Effector memory CD4-positive, alpha-beta T cell (primary cell): Measurements from ENCODE around the gene AGPAT3.
A peak's percentile ranks its signal among the peaks of the same experiment; 100 is the strongest.

Source experiments
- DNase-seq, 3 donors: peaks; one replicate each; pipeline ENCODE4 v3.0.0-alpha.2; 2020
- H3K27ac ChIP-seq: 2 replicates; pipeline ENCODE4 v1.7.0; 2013; ENCODE audit warnings: mild to moderate bottlenecking, low read length, moderate library complexity; ENCODE audit not compliant: insufficient read depth, poor library complexity, severe bottlenecking
- H3K27me3 ChIP-seq: replicated peaks from 2 replicates; pipeline ENCODE4 v1.7.0; 2013; ENCODE audit warnings: mild to moderate bottlenecking, low read length; ENCODE audit not compliant: insufficient read depth, control insufficient read depth, poor library complexity, severe bottlenecking
- H3K36me3 ChIP-seq: 2 replicates; pipeline ENCODE4 v1.7.0; 2013; ENCODE audit warnings: mild to moderate bottlenecking, low read length, moderate library complexity; ENCODE audit not compliant: control insufficient read depth, insufficient read depth
- H3K4me1 ChIP-seq: 2 replicates; pipeline ENCODE4 v1.7.0; 2013; ENCODE audit warnings: low read length, mild to moderate bottlenecking; ENCODE audit not compliant: control insufficient read depth, insufficient read depth, poor library complexity, severe bottlenecking
- H3K4me3 ChIP-seq: 2 replicates; pipeline ENCODE4 v1.7.0; 2013; ENCODE audit warnings: low read length, low read depth, mild to moderate bottlenecking; ENCODE audit not compliant: insufficient read depth, poor library complexity, severe bottlenecking
- H3K9me3 ChIP-seq: 2 replicates; pipeline ENCODE4 v1.7.0; 2013; ENCODE audit warnings: mild to moderate bottlenecking, low read length, moderate library complexity; ENCODE audit not compliant: control insufficient read depth

Gene AGPAT3

DNA sequence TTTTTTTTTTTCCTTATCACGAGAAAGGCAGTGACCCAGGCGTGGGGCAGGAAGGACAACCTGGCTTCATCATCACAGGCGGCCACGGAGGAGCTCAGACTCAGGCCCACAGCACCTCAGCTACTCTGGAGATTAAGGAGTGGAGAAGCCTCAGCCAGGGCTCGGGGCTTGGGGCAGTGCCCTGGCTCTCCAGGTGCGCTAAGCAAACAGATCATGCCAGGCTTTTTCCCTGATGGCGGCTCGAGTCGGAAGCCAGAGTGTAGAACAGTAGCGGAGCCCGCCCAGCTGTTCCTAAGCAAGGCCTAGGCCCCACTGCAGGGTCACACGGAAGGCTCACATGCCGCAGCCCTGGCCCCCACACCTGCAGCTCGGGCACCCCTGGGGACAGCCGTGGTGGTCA is 70.7 kb downstream of the AGPAT3 start:
- peaks cover 9% of the 10 kb centered on the region for H3K4me1 ChIP-seq
- DNase-seq = no peak
- no peaks in the 10 kb centered on the region for H3K27me3 ChIP-seq
- H3K9me3 ChIP-seq = no peaks in the 10 kb centered on the region
- H3K4me3 ChIP-seq = no peak overlapping the region
- H3K36me3 ChIP-seq = peaks cover 4% of the 10 kb centered on the region
- H3K27ac ChIP-seq = no peak overlapping the region

DNA sequence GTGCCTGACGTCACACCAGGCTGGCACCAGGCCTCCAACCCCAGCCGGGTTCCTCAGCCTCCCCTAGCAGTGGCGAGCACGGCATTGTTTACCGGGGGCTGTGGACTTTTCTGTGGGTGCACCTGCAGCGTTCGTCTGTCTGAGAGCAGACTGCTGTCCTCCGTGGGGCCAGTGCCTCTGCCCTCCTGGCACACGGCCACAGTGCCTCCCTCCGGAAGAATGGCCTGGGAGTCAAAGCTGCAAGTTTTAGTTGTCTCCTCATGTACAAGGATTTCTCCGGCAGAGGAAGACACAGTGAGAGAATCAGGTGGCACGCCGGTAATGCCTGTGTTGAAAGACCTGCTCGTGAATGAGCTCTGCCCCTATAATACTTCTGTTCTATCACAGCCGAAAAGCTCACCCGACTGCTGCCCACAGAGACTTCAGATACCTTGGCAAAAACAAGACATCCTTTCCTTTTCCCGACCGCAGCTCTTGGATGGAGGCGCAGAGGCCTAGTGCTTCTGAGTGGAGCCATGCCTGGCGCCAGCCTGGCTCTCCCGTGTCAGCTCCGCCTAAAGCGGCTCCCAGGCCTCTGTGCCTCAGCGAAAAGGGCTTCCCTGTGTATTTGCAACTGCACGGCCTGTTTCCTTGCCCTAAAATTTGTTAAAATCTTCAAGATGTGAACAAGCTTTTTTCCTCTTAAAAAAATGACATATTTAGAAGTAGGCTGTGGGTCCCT is 71.4 kb downstream of the AGPAT3 start:
- Histone ChIP-seq H3K9me3 (no peaks in the 10 kb centered on the region), H3K4me3 (no peak overlapping the region), H3K27me3 (no peaks in the 10 kb centered on the region), H3K27ac (no peak overlapping the region), H3K36me3 (peaks cover 4% of the 10 kb centered on the region), H3K4me1 (peaks cover 9% of the 10 kb centered on the region)
- DNase-seq = no peak

DNA sequence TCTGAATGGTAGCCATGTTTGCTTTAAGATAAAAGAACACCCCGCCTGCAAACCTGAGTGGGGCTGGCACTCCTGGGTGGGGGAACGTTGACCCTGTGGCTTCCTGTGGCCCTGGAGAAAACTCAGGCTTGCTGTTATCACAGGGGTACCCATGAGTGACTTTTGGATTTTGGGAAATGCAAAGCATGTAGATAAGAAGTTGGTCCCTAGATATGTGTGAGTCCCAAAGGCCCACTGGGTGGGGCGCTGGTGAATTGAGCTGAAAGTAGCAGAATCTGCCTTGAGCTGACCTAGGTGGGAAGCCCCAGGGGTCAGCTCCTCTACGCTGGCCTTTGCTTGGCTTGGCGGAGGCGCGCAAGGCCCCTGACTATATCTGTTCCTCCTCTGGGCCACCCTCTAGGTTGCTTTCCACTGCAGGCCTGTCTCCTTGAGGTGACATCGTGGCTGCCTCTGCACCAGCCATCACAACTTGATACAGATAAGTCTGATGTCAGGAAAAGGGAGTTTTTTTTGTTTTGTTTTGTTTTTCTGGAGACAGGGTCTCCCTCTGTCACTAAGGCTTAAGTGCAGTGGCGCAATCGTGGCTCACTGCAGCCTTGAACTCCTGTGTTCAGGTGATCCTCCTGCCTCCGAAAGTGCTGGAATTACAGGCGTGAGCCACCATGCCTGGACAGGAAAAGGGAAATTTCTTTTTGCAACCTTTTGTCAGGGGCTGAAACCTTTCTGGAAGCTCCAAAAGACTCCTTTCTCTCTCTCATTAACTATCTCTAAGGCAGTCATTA is 72.2 kb downstream of the AGPAT3 start:
- DNase-seq = no peak
- H3K27ac ChIP-seq = no peak overlapping the region
- H3K9me3 ChIP-seq = no peaks in the 10 kb centered on the region
- H3K4me3 ChIP-seq = no peak overlapping the region
- peaks cover 4% of the 10 kb centered on the region for H3K36me3 ChIP-seq
- peaks cover 9% of the 10 kb centered on the region for H3K4me1 ChIP-seq
- no peaks in the 10 kb centered on the region for H3K27me3 ChIP-seq

DNA sequence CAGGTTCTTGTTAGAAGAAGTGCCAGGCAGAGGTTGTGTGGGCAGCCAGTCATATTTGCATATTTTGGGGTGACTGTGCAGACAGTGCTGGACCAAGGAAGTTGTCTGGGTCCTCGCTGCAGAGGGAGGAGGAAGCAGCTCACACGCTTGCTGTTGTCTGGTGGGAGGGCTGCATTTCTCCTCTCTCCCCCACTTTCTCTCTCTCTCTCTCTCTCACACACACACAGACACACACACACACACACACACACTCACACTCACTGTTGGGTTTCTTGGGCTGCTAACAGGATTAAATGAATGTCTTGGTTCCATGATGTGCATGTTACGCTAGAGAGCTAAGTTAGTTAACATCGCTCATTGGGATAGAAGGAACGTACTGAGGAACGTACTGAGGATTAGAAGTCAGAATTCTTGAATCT is 72.9 kb downstream of the AGPAT3 start:
- Histone ChIP-seq H3K36me3 (peaks cover 4% of the 10 kb centered on the region), H3K4me1 (peaks cover 9% of the 10 kb centered on the region), H3K4me3 (no peak overlapping the region), H3K9me3 (no peaks in the 10 kb centered on the region), H3K27me3 (no peaks in the 10 kb centered on the region), H3K27ac (no peak overlapping the region)
- DNase-seq = no peak

DNA sequence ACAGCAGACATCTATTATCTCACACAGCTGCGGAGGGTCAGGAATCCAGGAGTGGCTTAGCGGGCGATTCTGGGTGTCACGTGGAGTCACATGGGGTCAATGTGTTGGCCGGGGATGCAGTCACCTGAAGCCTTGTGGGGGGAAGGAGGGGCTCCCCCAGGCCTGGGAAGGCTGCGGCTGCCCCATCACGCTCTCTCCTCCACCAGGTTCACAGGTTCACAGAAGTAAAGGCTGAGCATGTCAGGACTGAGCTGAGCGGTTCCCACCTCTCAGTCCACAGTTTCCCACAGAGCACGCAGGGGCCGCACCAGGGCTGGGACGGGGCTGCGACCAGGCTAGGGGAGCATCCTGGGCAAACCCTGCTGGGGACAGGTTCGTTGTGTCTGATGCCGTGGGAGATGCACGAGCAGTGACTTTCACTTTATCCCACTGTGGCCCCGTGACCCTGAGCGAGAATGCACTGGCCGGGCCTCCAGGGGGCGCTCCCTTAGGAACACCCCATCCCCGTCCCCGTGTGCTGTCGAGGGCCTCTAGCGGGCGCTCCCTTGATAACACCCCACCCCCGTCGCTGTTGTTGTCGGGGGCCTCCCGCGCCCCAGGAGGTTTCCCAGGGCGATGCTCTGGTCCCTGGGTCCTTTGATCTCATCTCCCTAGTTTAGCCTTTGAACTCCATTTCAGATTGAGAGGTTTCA is 73.9 kb downstream of the AGPAT3 start:
- Histone ChIP-seq H3K36me3 (no peaks in the 10 kb centered on the region), H3K4me1 (peaks cover 9% of the 10 kb centered on the region), H3K4me3 (peak overlapping the region; percentile 59), H3K27me3 (no peaks in the 10 kb centered on the region), H3K27ac (peak overlapping the region; percentile 52), H3K9me3 (no peaks in the 10 kb centered on the region)
- peak; percentile 71 to 78 (median 77) for DNase-seq

DNA sequence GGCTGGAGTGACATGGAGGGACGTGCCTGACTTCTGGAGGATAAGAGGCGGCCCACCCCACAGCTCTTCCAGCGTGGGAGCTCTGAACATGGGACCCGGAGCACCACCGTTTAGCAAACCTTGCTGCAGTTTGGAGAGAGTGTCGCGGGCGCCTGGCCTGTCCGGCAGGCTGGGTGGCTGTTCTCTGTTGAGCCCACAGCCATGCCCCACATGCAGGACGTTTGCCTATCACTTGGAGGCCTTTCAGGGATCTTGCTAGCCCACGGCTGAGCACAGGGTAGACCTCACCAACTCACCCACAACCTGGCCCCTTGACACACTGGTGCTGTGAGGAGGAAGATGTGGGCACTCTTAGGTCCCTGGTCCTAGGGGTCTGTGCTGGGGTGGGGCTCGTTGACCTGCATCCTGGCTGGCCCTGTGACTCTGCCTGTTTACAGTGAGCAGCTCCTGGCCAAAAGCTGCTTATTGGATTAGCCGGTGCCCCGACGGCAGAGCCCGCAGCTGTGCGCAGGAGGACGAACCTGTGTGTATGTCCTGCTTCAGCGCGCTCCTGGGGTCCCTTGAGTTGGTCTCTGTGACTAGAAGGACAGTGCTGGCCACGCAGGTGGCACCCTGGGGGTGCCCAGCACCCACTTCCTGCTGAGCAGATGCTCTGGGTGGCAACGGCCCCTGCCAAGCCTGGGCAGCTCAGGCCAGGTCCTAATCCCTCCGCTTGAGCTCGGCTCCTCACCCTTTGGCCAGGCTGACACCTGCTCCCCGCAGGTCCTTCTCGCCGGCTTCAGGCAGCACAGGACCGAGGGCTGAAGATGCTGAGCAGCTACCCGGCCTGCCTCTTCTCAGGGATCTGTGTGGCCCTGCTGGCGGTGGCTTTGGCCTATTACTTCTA is 74.7 kb downstream of the AGPAT3 start:
- no peak overlapping the region for H3K27ac ChIP-seq
- no peak for DNase-seq
- H3K4me3 ChIP-seq = peak overlapping the region; percentile 59
- H3K4me1 ChIP-seq = peaks cover 9% of the 10 kb centered on the region
- H3K9me3 ChIP-seq = no peaks in the 10 kb centered on the region
- no peaks in the 10 kb centered on the region for H3K36me3 ChIP-seq
- no peaks in the 10 kb centered on the region for H3K27me3 ChIP-seq

DNA sequence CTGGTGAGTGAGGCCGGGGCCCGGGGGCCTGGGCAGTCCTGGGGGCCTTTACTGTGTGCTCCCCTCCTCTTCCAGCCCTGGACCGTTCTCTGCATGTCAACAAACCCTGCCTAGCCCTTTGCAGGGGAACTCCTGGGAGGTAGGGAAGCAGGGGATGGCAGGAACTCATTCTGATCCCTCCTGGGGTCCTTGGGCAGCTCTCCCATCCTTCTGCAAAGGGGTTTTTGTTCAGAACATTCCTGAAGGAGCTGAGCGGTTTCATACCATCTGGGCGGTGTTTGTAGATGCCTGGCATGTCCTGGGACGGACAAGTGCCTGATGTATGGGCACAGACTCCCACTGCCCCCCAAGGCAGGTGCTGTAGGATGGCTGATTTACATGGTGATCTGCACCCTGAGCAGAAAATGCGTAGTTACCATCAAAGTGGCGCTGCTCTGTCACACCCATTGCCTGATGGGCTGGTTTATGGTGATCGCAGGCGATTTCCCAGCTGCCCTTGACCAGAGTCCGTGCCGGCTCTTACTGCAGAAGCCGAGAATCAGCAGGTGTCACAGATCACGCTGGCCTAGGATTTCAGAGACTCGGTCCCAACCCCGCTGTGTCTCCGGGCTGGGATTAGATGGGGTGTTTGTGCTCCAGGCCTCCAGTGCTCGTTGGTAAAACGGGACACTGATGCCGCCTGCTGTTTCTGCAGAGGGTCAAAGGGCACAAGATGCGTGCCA is 75.5 kb downstream of the AGPAT3 start:
- no peak for DNase-seq
- no peaks in the 10 kb centered on the region for H3K36me3 ChIP-seq
- no peak overlapping the region for H3K27ac ChIP-seq
- no peaks in the 10 kb centered on the region for H3K27me3 ChIP-seq
- H3K9me3 ChIP-seq = no peaks in the 10 kb centered on the region
- H3K4me3 ChIP-seq = no peak overlapping the region
- peaks cover 9% of the 10 kb centered on the region for H3K4me1 ChIP-seq

DNA sequence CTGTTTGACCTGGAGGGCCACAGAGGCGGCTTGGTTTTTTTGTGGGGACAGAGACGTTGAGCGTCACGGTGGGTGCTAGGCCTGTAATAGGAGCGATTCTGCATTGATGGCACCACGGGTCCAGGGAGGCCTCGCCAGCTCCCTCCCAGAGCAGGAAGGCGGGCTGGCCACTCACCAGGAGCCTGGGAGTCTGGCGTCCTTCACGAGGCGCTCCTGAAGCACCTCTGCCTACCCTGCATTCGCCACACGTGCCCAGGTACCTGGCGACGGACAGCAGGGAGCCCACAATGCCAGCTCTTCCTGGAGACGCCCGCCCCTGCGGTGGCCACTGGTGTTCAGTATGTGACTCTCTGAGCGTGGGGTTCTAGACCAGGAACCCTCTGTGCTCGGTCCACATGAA is 77.2 kb downstream of the AGPAT3 start:
- no peak for DNase-seq
- H3K27ac ChIP-seq = no peak overlapping the region
- H3K27me3 ChIP-seq = no peaks in the 10 kb centered on the region
- H3K36me3 ChIP-seq = no peaks in the 10 kb centered on the region
- no peaks in the 10 kb centered on the region for H3K9me3 ChIP-seq
- H3K4me3 ChIP-seq = no peak overlapping the region
- peaks cover 9% of the 10 kb centered on the region for H3K4me1 ChIP-seq

DNA sequence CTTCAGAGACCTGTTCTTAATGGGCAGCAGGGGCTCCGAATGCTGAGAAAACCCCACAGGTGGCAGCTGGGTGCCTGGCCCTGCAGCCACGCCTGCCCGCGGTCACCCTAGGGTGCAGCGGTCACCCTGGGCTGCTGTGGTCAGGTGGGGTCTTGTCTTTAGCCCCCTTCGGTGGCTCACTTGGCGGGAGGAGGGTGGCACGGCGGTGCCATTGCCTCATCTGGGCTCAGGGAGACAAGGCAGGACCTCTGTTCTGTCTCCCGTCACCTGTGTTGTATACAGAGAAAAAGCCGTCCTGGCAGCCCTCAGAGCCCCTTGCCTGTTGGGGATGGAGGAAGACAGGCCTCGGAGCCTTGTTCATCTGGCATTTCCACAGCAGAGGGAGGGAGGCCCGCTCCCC is 77.6 kb downstream of the AGPAT3 start:
- no peaks in the 10 kb centered on the region for H3K9me3 ChIP-seq
- no peak overlapping the region for H3K27ac ChIP-seq
- H3K4me3 ChIP-seq = no peak overlapping the region
- no peaks in the 10 kb centered on the region for H3K36me3 ChIP-seq
- DNase-seq = no peak
- H3K27me3 ChIP-seq = no peaks in the 10 kb centered on the region
- peaks cover 9% of the 10 kb centered on the region for H3K4me1 ChIP-seq
